ENCODE measurements around the gene HCRTR2.

- TF ChIP-seq REST (IDR thresholded peaks at IDR 0.05; ENCODE audit: insufficient replicate concordance, low read depth) (no peak), CTCF (IDR thresholded peaks at IDR 0.05; ENCODE audit: insufficient read depth, low read length) (no peak), POLR2AphosphoS5 (IDR thresholded peaks at IDR 0.05; ENCODE audit: low read depth) (no peak), SPI1 (IDR thresholded peaks at IDR 0.05; ENCODE audit: borderline replicate concordance, low read depth) (no peak), GABPA (IDR thresholded peaks at IDR 0.05; ENCODE audit: low read depth) (no peak)
Observed at GRCh38 chr6:55130806-55131324, 43.5 kb upstream of the HCRTR2 start.

Data from HL-60 (cell line).